Measurements from ENCODE around the gene OR7G3.

DNA sequence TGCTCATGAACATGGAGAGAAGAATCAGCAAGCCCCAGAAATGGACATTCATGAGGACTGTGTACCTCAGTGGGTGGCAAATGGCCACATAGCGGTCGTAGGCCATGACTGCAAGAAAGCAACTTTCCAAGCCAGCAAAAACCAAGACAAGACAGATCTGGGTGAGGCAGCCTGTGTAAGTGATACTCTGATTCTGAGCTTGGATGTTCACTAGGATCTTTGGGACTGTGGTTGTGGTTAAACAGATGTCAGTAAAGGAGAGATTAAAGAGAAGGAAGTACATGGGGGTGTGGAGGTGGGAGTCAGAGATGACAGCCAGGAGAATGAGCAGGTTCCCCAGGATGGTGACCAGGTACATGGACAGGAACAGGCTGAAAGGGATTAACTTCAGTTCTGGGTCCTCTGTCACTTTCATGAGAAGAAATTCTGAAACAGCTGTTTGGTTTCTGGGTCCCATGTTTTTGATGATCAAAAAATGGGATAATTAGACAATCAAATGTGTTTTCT is 11.4 kb downstream of the OR7G3 start, which contains the start of gene OR7G1:
- TF ChIP-seq YY1 (IDR thresholded peaks at IDR 0.05; ENCODE audit: low read depth) (no peak), NFIC (IDR thresholded peaks at IDR 0.05) (no peak), TEAD4 (IDR thresholded peaks at IDR 0.05) (no peak), TCF12 (IDR thresholded peaks at IDR 0.05; ENCODE audit: low read depth) (no peak), CREB1 (IDR thresholded peaks at IDR 0.05; ENCODE audit: low read depth) (no peak), EP300 (IDR thresholded peaks at IDR 0.05; ENCODE audit: borderline replicate concordance) (no peak), RAD21 (IDR thresholded peaks at IDR 0.05; ENCODE audit: low read depth) (no peak)
- TF ChIP-seq, protein P1, sequence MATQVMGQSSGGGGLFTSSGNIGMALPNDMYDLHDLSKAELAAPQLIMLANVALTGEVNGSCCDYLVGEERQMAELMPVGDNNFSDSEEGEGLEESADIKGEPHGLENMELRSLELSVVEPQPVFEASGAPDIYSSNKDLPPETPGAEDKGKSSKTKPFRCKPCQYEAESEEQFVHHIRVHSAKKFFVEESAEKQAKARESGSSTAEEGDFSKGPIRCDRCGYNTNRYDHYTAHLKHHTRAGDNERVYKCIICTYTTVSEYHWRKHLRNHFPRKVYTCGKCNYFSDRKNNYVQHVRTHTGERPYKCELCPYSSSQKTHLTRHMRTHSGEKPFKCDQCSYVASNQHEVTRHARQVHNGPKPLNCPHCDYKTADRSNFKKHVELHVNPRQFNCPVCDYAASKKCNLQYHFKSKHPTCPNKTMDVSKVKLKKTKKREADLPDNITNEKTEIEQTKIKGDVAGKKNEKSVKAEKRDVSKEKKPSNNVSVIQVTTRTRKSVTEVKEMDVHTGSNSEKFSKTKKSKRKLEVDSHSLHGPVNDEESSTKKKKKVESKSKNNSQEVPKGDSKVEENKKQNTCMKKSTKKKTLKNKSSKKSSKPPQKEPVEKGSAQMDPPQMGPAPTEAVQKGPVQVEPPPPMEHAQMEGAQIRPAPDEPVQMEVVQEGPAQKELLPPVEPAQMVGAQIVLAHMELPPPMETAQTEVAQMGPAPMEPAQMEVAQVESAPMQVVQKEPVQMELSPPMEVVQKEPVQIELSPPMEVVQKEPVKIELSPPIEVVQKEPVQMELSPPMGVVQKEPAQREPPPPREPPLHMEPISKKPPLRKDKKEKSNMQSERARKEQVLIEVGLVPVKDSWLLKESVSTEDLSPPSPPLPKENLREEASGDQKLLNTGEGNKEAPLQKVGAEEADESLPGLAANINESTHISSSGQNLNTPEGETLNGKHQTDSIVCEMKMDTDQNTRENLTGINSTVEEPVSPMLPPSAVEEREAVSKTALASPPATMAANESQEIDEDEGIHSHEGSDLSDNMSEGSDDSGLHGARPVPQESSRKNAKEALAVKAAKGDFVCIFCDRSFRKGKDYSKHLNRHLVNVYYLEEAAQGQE (IDR thresholded peaks at IDR 0.05; ENCODE audit: low read depth), result no peak
- TF ChIP-seq, protein P2, sequence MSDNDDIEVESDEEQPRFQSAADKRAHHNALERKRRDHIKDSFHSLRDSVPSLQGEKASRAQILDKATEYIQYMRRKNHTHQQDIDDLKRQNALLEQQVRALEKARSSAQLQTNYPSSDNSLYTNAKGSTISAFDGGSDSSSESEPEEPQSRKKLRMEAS (IDR thresholded peaks at IDR 0.05), result no peak

Data from Ishikawa (cell line).